ENCODE measurements around the gene KLHL26. TPM values are rescaled to one million over a fixed set of nuclear protein-coding genes. Genes with fewer than 3 reads are reported as not detected.

Gene KLHL26
- total and polyA plus RNA-seq, 4 donors: 2.3 to 5.9 (median 2.4) TPM

- Histone ChIP-seq H3K9me3 (ENCODE audit: control insufficient read depth in 4 of 4, low read length in 3 of 4) (no peaks in the 10 kb centered on the region), H3K4me1 (ENCODE audit: control insufficient read depth in 4 of 4, insufficient read depth in 4 of 4, low read length in 3 of 4) (no peaks in the 10 kb centered on the region), H3K4me3 (ENCODE audit: low read depth in 1 of 3, low read length in 3 of 3) (no peak overlapping the region), H3K9ac (ENCODE audit: low read depth in 1 of 2, low read length in 2 of 2) (no peak overlapping the region), H3K27me3 (ENCODE audit: control insufficient read depth in 4 of 4, insufficient read depth in 4 of 4, low read length in 3 of 4) (no peaks in the 10 kb centered on the region), H3K36me3 (ENCODE audit: control insufficient read depth in 4 of 4, insufficient read depth in 3 of 4, low read depth in 1 of 4, low read length in 3 of 4) (peaks cover 0 to 5% (median 0%) of the 10 kb centered on the region in 4 donors), H3K27ac (ENCODE audit: low read depth in 1 of 2, low read length in 2 of 2) (no peak overlapping the region)
- WGBS: 94% methylated on average over 10 of the region's 10 CpGs
- TF ChIP-seq YY1 (IDR thresholded peaks at IDR 0.05): no peak
- no peak for TF ChIP-seq JUND (IDR thresholded peaks at IDR 0.05)
- TF ChIP-seq HNF4A (conservative IDR thresholded peaks at IDR 0.05): no peak
- no peak for TF ChIP-seq ZBTB33 (IDR thresholded peaks at IDR 0.05)
- TF ChIP-seq RAD21 (IDR thresholded peaks at IDR 0.05): no peak
- no peak for TF ChIP-seq FOXA2 (IDR thresholded peaks at IDR 0.05)
- TF ChIP-seq NR2F2 (IDR thresholded peaks at IDR 0.05): no peak
- TF ChIP-seq FOXA1 (IDR thresholded peaks at IDR 0.05): no peak
- no peak for TF ChIP-seq RXRA (IDR thresholded peaks at IDR 0.05)
- no peak for TF ChIP-seq GABPA (IDR thresholded peaks at IDR 0.05 in 1 of 2, conservative IDR thresholded peaks at IDR 0.05 in 1 of 2)
- TF ChIP-seq HNF4G (IDR thresholded peaks at IDR 0.05): no peak
- no peak for TF ChIP-seq CTCF (IDR thresholded peaks at IDR 0.05; ENCODE audit: low read depth, low read length, missing input control)
- no peak for TF ChIP-seq TAF1 (conservative IDR thresholded peaks at IDR 0.05)
- no peak for TF ChIP-seq REST (IDR thresholded peaks at IDR 0.05)
- no peak for TF ChIP-seq MAX (IDR thresholded peaks at IDR 0.05)
- TF ChIP-seq EGR1 (IDR thresholded peaks at IDR 0.05; ENCODE audit: low read depth in 2 of 2): no peak
- DNase-seq (ENCODE audit: low spot score): no peak
Observed at GRCh38 chr19:18660939-18661670, 24.3 kb downstream of the KLHL26 start.

Measured in liver (tissue), 9 donors.